Endothelial cell of umbilical vein (primary cell): ENCODE measurements around the gene RPL18. TPM values are rescaled to one million over a fixed set of nuclear protein-coding genes. Genes with fewer than 3 reads are reported as not detected.

Source experiments
- BruUV-seq: library from RNA; stranded (reverse); fragments of 400-500 nt; replicated peaks from 2 replicates; lab custom pipeline; 2021; lab: Mats Ljungman, UMichigan
- CTCF ChIA-PET: fragments of 300-600, 350-600 bp; sonication (Branson Sonifier 250); formaldehyde crosslinking; loops from one replicate; lab custom pipeline; 2021; ENCODE audit warnings: antibody characterized with exemption, inconsistent platforms; lab: Charles Lee
- POLR2A ChIA-PET: fragments of 300-600, 350-600 bp; sonication (Branson Sonifier 250); formaldehyde crosslinking; loops from one replicate; lab custom pipeline; 2021; ENCODE audit warnings: antibody characterized with exemption, inconsistent platforms; lab: Charles Lee
- DNase-seq: peaks from one replicate; pipeline ENCODE4 v3.0.0-alpha.2; 2011; ENCODE audit warnings: low read depth, low spot score
- FAIRE-seq: peaks from 2 replicates; lab custom pipeline; 2011; peaks lifted over from hg19 to GRCh38; lab: Jason Lieb, UNC
- H2AFZ ChIP-seq: 2 replicates; pipeline ENCODE4 v1.6.0; 2012; ENCODE audit warnings: low read depth, low read length, control low read depth, inconsistent platforms
- H3K27ac ChIP-seq: 2 replicates; pipeline ENCODE4 v1.5.1; 2011; ENCODE audit warnings: low read depth, mild to moderate bottlenecking, control low read depth, low read length, moderate library complexity; ENCODE audit not compliant: insufficient read depth
- H3K27me3 ChIP-seq, 2 experiments: 2 replicates each; pipeline versions ENCODE4 v1.6.0 to v1.6.1; 2011; ENCODE audit warnings: low read length in 2 of 2, mixed read lengths in 1 of 2; ENCODE audit not compliant: control insufficient read depth in 2 of 2, insufficient read depth in 2 of 2
- H3K36me3 ChIP-seq, 2 experiments: 2 replicates in 1 of 2; 3 replicates in 1 of 2; pipeline ENCODE4 v1.5.1; 2011; ENCODE audit warnings: low read length in 2 of 2, mild to moderate bottlenecking in 1 of 2, moderate library complexity in 1 of 2; ENCODE audit not compliant: control insufficient read depth in 2 of 2, insufficient read depth in 2 of 2; ENCODE audit errors: extremely low read depth in 1 of 2
- H3K4me1 ChIP-seq: 3 replicates; pipeline ENCODE4 v1.5.1; 2011; ENCODE audit warnings: mild to moderate bottlenecking, low read length; ENCODE audit not compliant: control insufficient read depth, insufficient read depth; ENCODE audit errors: extremely low read depth
- H3K4me2 ChIP-seq: 2 replicates; pipeline ENCODE4 v1.6.1; 2011; ENCODE audit warnings: low read length, control low read depth, mixed read lengths; ENCODE audit not compliant: insufficient read depth
- H3K4me3 ChIP-seq, 3 experiments: fragments of 200-600 bp in 1 of 3; sonication (generic), shearing (Covaris generic) in 1 of 3; replicated peaks in 1 of 3; 2 replicates each; pipeline ENCODE4 v1.5.1; 2011 to 2016; ENCODE audit warnings: control low read depth in 3 of 3, low read length in 3 of 3, mild to moderate bottlenecking in 2 of 3, inconsistent platforms in 1 of 3, low read depth in 1 of 3, moderate library complexity in 1 of 3; ENCODE audit not compliant: insufficient read depth in 1 of 3
- H3K79me2 ChIP-seq: 2 replicates; pipeline ENCODE4 v1.6.0; 2012; ENCODE audit warnings: low read length, inconsistent platforms; ENCODE audit not compliant: control insufficient read depth, insufficient read depth
- H3K9ac ChIP-seq: replicated peaks from 2 replicates; pipeline ENCODE3; 2011; ENCODE audit warnings: low read length, control low read depth; ENCODE audit not compliant: insufficient read depth; ENCODE audit errors: extremely low read depth
- H3K9me1 ChIP-seq: replicated peaks from 3 replicates; pipeline ENCODE4 v1.6.0; 2011; ENCODE audit warnings: mild to moderate bottlenecking, low read length; ENCODE audit not compliant: control insufficient read depth, insufficient read depth; ENCODE audit errors: extremely low read depth
- H3K9me3 ChIP-seq: replicated peaks from 2 replicates; pipeline ENCODE4 v1.5.1; 2012; ENCODE audit warnings: low read length, inconsistent platforms; ENCODE audit not compliant: control insufficient read depth, insufficient read depth
- H4K20me1 ChIP-seq: replicated peaks from 2 replicates; pipeline ENCODE3; 2011; ENCODE audit warnings: mild to moderate bottlenecking, low read length; ENCODE audit not compliant: control insufficient read depth, insufficient read depth; ENCODE audit errors: extremely low read depth
- EZH2 ChIP-seq: IDR thresholded peaks from 2 replicates; pipeline ENCODE4 v1.6.1; 2012; ENCODE audit warnings: borderline replicate concordance, low read depth, mild to moderate bottlenecking, moderate library complexity, low read length, inconsistent platforms; ENCODE audit not compliant: severe bottlenecking
- FOS ChIP-seq: IDR thresholded peaks from 2 replicates; pipeline ENCODE4 v1.6.1; 2011; ENCODE audit warnings: mild to moderate bottlenecking, low read length, moderate library complexity, borderline replicate concordance; ENCODE audit not compliant: insufficient read depth
- GATA2 ChIP-seq: IDR thresholded peaks from 2 replicates; pipeline ENCODE4 v1.7.0; 2011; ENCODE audit warnings: low read depth, mild to moderate bottlenecking, moderate library complexity, mixed read lengths, low read length; ENCODE audit not compliant: insufficient read length, insufficient read depth
- JUN ChIP-seq: IDR thresholded peaks from 2 replicates; pipeline ENCODE4 v1.6.1; 2011; ENCODE audit warnings: borderline replicate concordance, low read depth; ENCODE audit not compliant: insufficient read length, insufficient read depth
- MYC ChIP-seq: IDR thresholded peaks from one replicate; pipeline ENCODE4 v1.6.1; 2011; ENCODE audit warnings: mild to moderate bottlenecking, low read depth, low read length
- POLR2A ChIP-seq: IDR thresholded peaks from 2 replicates; pipeline ENCODE4 v1.6.1; 2012; ENCODE audit warnings: low read depth, mild to moderate bottlenecking, control low read depth, low read length
- POLR2AphosphoS5 ChIP-seq: IDR thresholded peaks from 2 replicates; pipeline ENCODE4 v1.6.1; 2012; ENCODE audit warnings: low read depth, mild to moderate bottlenecking, control low read depth, low read length, moderate library complexity; ENCODE audit not compliant: insufficient read depth
- dilution Hi-C: fragments of 300-500 bp; cut with MboI; formaldehyde crosslinking; loops from one replicate; pipeline ENCODE4 v1.15.0; 2019; ENCODE audit warnings: low sequenced_read_pairs; ENCODE audit not compliant: extremely low pct_ligation_motif_present
- intact Hi-C: fragments of 100-400 bp; cut with micrococcal nuclease; formaldehyde crosslinking; loops from one replicate; pipeline ENCODE4 v1.10.0; 2022
- polyA plus RNA-seq, 4 experiments: library from polyadenylated mRNA; depleted of rRNA in 3 of 4; stranded (reverse) in 3 of 4; unstranded in 1 of 4; fragments of >200 nt; gene quantifications; 2 replicates each; pipeline versions ENCODE4 v1.2.1 to v1.2.3, GENCODE V29; 2011 to 2012; ENCODE audit warnings: missing spikeins in 1 of 4
- total RNA-seq: library from RNA; stranded (reverse); gene quantifications from 2 replicates; pipeline ENCODE4 v1.2.3, GENCODE V29; 2021
- TF ChIP-seq, protein P1 (sequence below): IDR thresholded peaks from 2 replicates; pipeline ENCODE4 v1.6.1; 2011; ENCODE audit not compliant: insufficient read depth, insufficient read length
- TF ChIP-seq, protein P2 (sequence below), 2 donors: IDR thresholded peaks; 1 replicate in 1 of 2; 2 replicates in 1 of 2; pipeline ENCODE4 v1.5.1; 2011; ENCODE audit warnings: low read length in 2 of 2, mild to moderate bottlenecking in 2 of 2, moderate library complexity in 2 of 2, control low read depth in 1 of 2, inconsistent platforms in 1 of 2, low read depth in 1 of 2; ENCODE audit not compliant: insufficient read depth in 1 of 2; ENCODE audit errors: extremely low read depth in 1 of 2

RPL18 gene
- total and polyA plus RNA-seq, 2 donors (not counting 3 experiments of a cell fraction or from before 2014, with no cell fraction given): 1,407 to 2,154 TPM

DNA sequence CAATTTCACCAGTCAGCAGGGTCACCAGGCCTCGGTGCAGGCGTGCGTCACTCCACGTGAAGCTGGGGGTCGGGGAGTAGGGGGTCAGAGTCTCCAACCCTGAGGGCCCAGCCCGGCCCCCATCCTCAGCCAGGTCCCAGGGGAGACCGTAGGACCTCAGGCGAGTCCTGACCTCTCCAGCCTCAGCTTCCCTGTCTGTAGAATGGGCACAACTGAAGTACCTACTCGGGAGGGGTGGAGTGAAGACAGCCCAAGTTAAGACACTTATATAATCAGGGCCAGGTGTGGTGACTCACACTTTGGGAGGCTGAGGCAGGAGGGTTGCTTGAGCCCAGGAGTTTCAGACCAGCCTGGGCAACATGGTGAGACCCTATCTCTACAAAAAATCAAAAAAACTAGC is 15.1 kb downstream of the RPL18 start:
- Histone ChIP-seq H2AFZ (no peak overlapping the region), H3K36me3 (no peaks in the 10 kb centered on the region), H4K20me1 (no peaks in the 10 kb centered on the region), H3K4me1 (no peaks in the 10 kb centered on the region), H3K27ac (no peak overlapping the region), H3K4me2 (no peak overlapping the region), H3K9me1 (no peaks in the 10 kb centered on the region), H3K9me3 (no peaks in the 10 kb centered on the region), H3K79me2 (no peaks in the 10 kb centered on the region), H3K9ac (no peak overlapping the region), H3K4me3 (no peak overlapping the region), H3K27me3 (no peaks in the 10 kb centered on the region)
- dilution Hi-C loops (no loop called here), intact Hi-C loops (no loop called here)
- no TSS peak for BruUV-seq
- CTCF ChIA-PET: no interaction called here
- FAIRE-seq (no peak), DNase-seq (no peak)
- TF ChIP-seq POLR2AphosphoS5: no peak
- TF ChIP-seq GATA2: no peak
- no peak for TF ChIP-seq FOS
- TF ChIP-seq JUN: no peak
- no peak for TF ChIP-seq EZH2
- no peak for TF ChIP-seq MYC
- TF ChIP-seq, protein P1, sequence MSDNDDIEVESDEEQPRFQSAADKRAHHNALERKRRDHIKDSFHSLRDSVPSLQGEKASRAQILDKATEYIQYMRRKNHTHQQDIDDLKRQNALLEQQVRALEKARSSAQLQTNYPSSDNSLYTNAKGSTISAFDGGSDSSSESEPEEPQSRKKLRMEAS: no peak
- no peak for TF ChIP-seq POLR2A
- TF ChIP-seq, protein P2, sequence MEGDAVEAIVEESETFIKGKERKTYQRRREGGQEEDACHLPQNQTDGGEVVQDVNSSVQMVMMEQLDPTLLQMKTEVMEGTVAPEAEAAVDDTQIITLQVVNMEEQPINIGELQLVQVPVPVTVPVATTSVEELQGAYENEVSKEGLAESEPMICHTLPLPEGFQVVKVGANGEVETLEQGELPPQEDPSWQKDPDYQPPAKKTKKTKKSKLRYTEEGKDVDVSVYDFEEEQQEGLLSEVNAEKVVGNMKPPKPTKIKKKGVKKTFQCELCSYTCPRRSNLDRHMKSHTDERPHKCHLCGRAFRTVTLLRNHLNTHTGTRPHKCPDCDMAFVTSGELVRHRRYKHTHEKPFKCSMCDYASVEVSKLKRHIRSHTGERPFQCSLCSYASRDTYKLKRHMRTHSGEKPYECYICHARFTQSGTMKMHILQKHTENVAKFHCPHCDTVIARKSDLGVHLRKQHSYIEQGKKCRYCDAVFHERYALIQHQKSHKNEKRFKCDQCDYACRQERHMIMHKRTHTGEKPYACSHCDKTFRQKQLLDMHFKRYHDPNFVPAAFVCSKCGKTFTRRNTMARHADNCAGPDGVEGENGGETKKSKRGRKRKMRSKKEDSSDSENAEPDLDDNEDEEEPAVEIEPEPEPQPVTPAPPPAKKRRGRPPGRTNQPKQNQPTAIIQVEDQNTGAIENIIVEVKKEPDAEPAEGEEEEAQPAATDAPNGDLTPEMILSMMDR (IDR thresholded peaks at IDR 0.05; ENCODE audit: extremely low read depth in 1 of 2, insufficient read depth in 1 of 2, low read depth in 1 of 2, low read length in 2 of 2): no peak
- POLR2A ChIA-PET: no interaction called here
